ENCODE measurements around the gene NR6A1. TPM values are rescaled to one million over a fixed set of nuclear protein-coding genes. Genes with fewer than 3 reads are reported as not detected.

The NR6A1 gene
- total and polyA plus RNA-seq, 2 of the 13 experiments (the other 11 are each of a cell fraction or from before 2014, with no cell fraction given) = 28.1 to 31.5 TPM

DNA sequence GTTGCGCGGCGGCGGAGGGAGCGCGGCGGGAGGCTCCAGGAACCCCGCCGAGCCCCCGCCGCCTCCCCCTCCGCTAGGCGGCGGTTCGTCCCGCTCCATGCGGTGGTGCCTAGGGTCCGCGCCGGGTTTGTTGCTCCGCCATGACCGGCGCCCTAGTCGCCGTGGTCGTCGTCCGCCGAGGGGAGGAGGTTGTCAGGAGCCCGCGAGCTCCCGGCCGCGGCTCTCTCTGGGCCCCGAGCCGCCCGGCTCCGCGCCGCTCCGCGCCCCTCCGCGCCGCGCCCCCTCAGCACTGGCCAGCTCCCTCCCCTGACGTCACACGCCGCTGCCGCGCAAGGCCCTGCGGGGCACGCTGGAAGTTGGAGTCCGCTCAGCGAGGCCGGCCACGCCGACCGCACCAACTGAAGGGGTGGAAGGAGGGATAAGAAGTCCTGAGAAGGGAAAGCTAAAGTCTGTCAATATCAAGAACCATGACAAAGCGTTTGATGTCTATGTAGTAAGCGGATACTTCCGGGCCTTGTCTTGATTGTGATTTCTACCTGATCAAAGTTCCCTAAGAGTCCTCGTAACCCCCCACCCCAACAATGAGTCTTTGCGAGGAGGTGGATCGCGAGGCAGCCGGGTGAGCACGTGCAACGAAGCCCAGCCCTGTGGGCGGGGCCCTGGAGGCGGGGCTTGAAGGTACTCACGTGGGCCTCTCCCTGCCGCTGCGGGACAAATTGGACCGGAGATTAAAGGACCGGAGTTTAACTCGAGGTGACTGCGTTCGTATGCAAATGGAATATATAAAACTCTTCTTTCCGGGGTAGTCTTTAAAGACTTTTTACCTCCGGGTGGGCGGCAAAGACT is at the start of gene NR6A1 (continued):
- TF ChIP-seq MTERF4 (CRISPR knock-in tag; IDR thresholded peaks at IDR 0.05) = no peak
- no peak for TF ChIP-seq BRD4 (CRISPR knock-in tag; IDR thresholded peaks at IDR 0.05)
- TF ChIP-seq SMARCC2 (IDR thresholded peaks at IDR 0.05) = no peak
- no peak for TF ChIP-seq ZNF766 (CRISPR knock-in tag; IDR thresholded peaks at IDR 0.05; ENCODE audit: borderline replicate concordance)
- no peak for TF ChIP-seq RFX5 (IDR thresholded peaks at IDR 0.05; ENCODE audit: low read depth, low read length)
- TF ChIP-seq NKX3-1 (CRISPR knock-in tag; IDR thresholded peaks at IDR 0.05) = 0 out of 2 replicates have a peak, but pooled peaks have one; percentile 52
- no peak for TF ChIP-seq ZNF33B (CRISPR knock-in tag; IDR thresholded peaks at IDR 0.05)
- no peak for TF ChIP-seq ZNF546 (CRISPR knock-in tag; conservative IDR thresholded peaks at IDR 0.05)
- TF ChIP-seq ZKSCAN5 (CRISPR knock-in tag; IDR thresholded peaks at IDR 0.05) = no peak
- TF ChIP-seq ZNF605 (CRISPR knock-in tag; IDR thresholded peaks at IDR 0.05) = no peak
- peak; percentile 37; the same call in 1 of the 2 replicates for TF ChIP-seq ZNF367 (CRISPR knock-in tag; IDR thresholded peaks at IDR 0.05; ENCODE audit: borderline replicate concordance)
- TF ChIP-seq CHD4 (IDR thresholded peaks at IDR 0.05; ENCODE audit: borderline replicate concordance, low read length) = no peak
- TF ChIP-seq PHF8 (CRISPR knock-in tag; IDR thresholded peaks at IDR 0.05) = peak; percentile 58
- no peak for TF ChIP-seq ZSCAN29 (CRISPR knock-in tag; conservative IDR thresholded peaks at IDR 0.05)
- TF ChIP-seq ZNF616 (CRISPR knock-in tag; IDR thresholded peaks at IDR 0.05; ENCODE audit: low read depth) = no peak
- no peak for TF ChIP-seq EHMT2 (IDR thresholded peaks at IDR 0.05; ENCODE audit: borderline replicate concordance, low read depth, low read length)
- no peak for TF ChIP-seq NFATC3 (CRISPR knock-in tag; IDR thresholded peaks at IDR 0.05)
- TF ChIP-seq ZNF556 (CRISPR knock-in tag; IDR thresholded peaks at IDR 0.05; ENCODE audit: borderline replicate concordance) = peak; percentile 61; the same call in 1 of the 2 replicates
- TF ChIP-seq TAF15 (IDR thresholded peaks at IDR 0.05; ENCODE audit: low read depth, low read length, poor library complexity, severe bottlenecking) = no peak
- TF ChIP-seq KDM4B (CRISPR knock-in tag; IDR thresholded peaks at IDR 0.05) = no peak
- TF ChIP-seq, protein P1, sequence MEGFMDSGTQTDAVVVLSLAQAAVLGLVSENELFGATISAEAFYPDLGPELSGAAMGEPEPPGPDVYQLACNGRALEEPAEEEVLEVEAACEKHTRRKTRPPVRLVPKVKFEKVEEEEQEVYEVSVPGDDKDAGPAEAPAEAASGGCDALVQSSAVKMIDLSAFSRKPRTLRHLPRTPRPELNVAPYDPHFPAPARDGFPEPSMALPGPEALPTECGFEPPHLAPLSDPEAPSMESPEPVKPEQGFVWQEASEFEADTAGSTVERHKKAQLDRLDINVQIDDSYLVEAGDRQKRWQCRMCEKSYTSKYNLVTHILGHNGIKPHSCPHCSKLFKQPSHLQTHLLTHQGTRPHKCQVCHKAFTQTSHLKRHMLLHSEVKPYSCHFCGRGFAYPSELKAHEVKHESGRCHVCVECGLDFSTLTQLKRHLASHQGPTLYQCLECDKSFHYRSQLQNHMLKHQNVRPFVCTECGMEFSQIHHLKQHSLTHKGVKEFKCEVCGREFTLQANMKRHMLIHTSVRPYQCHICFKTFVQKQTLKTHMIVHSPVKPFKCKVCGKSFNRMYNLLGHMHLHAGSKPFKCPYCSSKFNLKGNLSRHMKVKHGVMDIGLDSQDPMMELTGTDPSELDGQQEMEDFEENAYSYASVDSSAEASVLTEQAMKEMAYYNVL (CRISPR knock-in tag; IDR thresholded peaks at IDR 0.05; ENCODE audit: borderline replicate concordance) = no peak; the same call in 1 of the 2 replicates
- no peak for TF ChIP-seq RBM22 (optimal IDR thresholded peaks at IDR 0.05; ENCODE audit: low read length)
- TF ChIP-seq TEF (CRISPR knock-in tag; IDR thresholded peaks at IDR 0.05) = no peak
- TF ChIP-seq, protein P2, sequence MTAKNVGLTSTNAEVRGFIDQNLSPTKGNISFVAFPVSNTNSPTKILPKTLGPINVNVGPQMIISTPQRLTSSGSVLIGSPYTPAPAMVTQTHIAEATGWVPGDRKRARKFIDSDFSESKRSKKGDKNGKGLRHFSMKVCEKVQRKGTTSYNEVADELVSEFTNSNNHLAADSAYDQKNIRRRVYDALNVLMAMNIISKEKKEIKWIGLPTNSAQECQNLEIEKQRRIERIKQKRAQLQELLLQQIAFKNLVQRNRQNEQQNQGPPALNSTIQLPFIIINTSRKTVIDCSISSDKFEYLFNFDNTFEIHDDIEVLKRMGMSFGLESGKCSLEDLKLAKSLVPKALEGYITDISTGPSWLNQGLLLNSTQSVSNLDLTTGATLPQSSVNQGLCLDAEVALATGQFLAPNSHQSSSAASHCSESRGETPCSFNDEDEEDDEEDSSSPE (CRISPR knock-in tag; IDR thresholded peaks at IDR 0.05) = peak; percentile 79
- no peak for TF ChIP-seq ZMYM3 (CRISPR knock-in tag; IDR thresholded peaks at IDR 0.05)
- TF ChIP-seq NCOA5 (CRISPR knock-in tag; IDR thresholded peaks at IDR 0.05) = no peak
- no peak for TF ChIP-seq ZNF251 (CRISPR knock-in tag; IDR thresholded peaks at IDR 0.05)
